ENCODE results near the gene CSNK2A1. TPM values are rescaled to one million over a fixed set of nuclear protein-coding genes. Genes with fewer than 3 reads are reported as not detected.
A peak's percentile ranks its signal among the peaks of the same experiment; 100 is the strongest.

The CSNK2A1 gene
- total and polyA plus RNA-seq, 2 donors (not counting 1 experiment from before 2014, with no cell fraction given): 28.3 to 125 TPM

DNA sequence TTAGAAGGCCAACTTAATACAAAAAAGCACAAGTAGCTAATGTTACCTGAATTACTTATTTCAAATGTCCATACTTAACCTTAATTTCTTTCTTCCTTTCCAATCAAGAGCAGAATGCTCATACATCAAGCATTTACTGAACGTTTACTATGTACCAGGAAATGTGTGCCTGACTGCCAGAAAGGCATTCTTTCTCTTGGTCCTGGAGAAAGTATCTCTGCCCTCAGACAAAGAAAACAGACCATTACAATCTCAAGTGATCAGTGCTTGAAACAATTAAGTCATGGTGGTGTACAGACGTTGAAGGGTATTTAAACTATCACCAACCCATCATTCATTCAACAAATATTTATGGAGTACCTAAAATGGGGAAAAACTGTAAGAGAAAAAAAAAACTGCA is 26.4 kb downstream of the CSNK2A1 start:
- Histone ChIP-seq H3K27me3 (replicated peaks in 1 of 4; ENCODE audit: control extremely low read depth in 1 of 4, control insufficient read depth in 3 of 4, insufficient read depth in 4 of 4, low read length in 3 of 4) (no peaks in the 10 kb centered on the region), H4K20me1 (ENCODE audit: control insufficient read depth, insufficient read depth, low read length, poor library complexity, severe bottlenecking) (peaks cover 86% of the 10 kb centered on the region)

GRCh38 chr20:516799-517198 is 26.8 kb downstream of the CSNK2A1 start:
- Mint-ChIP-seq H3K4me1 (peaks cover 51% of the 10 kb centered on the region), H3K27me3 (no peaks in the 10 kb centered on the region), H3K27ac (no peak overlapping the region), H3K9me3 (ENCODE audit: insufficient read depth) (peaks cover 5% of the 10 kb centered on the region), H3K4me3 (no peak overlapping the region)
- peaks cover 99% of the 10 kb centered on the region for H3K79me2 ChIP-seq (ENCODE audit: control insufficient read depth, insufficient read depth, low read length)
- peaks cover 11 to 23% of the 10 kb centered on the region in 2 experiments for H3K36me3 ChIP-seq (replicated peaks in 1 of 2; ENCODE audit: control extremely low read depth in 1 of 2, control insufficient read depth in 1 of 2, extremely low read depth in 1 of 2, insufficient read depth in 2 of 2, low read length in 1 of 2)
- H3K9ac ChIP-seq (ENCODE audit: low read length): no peak overlapping the region
- intact Hi-C loops (cut with micrococcal nuclease): no loop called here
- peak overlapping the region in 1 of 2 donors; percentile 19 for H3K27ac ChIP-seq (ENCODE audit: low read length in 2 of 2)
- ATAC-seq (ENCODE audit: low read depth) (no peak), DNase-seq (no peak)
- no peak overlapping the region for H2AFZ ChIP-seq (ENCODE audit: insufficient read depth, low read depth, low read length, poor library complexity, severe bottlenecking)
- peaks cover 87% of the 10 kb centered on the region for H4K20me1 ChIP-seq (ENCODE audit: control insufficient read depth, insufficient read depth, low read length, poor library complexity, severe bottlenecking)
- 100% methylated on average over 1 of the region's 2 CpGs for WGBS (ENCODE audit: insufficient coverage)
- H3K9me3 ChIP-seq (ENCODE audit: control extremely low read depth in 1 of 3, control insufficient read depth in 2 of 3, insufficient read depth in 1 of 3, low read length in 2 of 3): peaks cover 6 to 12% (median 9%) of the 10 kb centered on the region in 3 donors
- no peak overlapping the region for H3K4me2 ChIP-seq (replicated peaks; ENCODE audit: low read depth, low read length, poor library complexity, severe bottlenecking)
- TF ChIP-seq CTCF (IDR thresholded peaks at IDR 0.05) (no peak), EZH2 (IDR thresholded peaks at IDR 0.05; ENCODE audit: borderline replicate concordance, insufficient read depth, low read depth, low read length, poor library complexity, severe bottlenecking) (no peak)
- H3K4me3 ChIP-seq (ENCODE audit: control extremely low read depth in 1 of 5, extremely low read depth in 1 of 5, insufficient read depth in 1 of 5, low read depth in 2 of 5, low read length in 4 of 5): no peak overlapping the region
- CTCF ChIA-PET: no interaction called here
- peaks cover 5 to 10% of the 10 kb centered on the region in 2 donors for H3K4me1 ChIP-seq (ENCODE audit: control insufficient read depth in 2 of 2, insufficient read depth in 2 of 2, low read length in 2 of 2)
- no peaks in the 10 kb centered on the region for H3K27me3 ChIP-seq (replicated peaks in 1 of 4; ENCODE audit: control extremely low read depth in 1 of 4, control insufficient read depth in 3 of 4, insufficient read depth in 4 of 4, low read length in 3 of 4)
- POLR2A ChIA-PET: no interaction called here

More for the DNA sequence above, 26.4 kb downstream of the CSNK2A1 start:
- 40% methylated on average over 1 of the region's 2 CpGs for WGBS (ENCODE audit: insufficient coverage)
- Mint-ChIP-seq H3K27ac (no peak overlapping the region), H3K27me3 (no peaks in the 10 kb centered on the region), H3K4me3 (no peak overlapping the region), H3K4me1 (peaks cover 49% of the 10 kb centered on the region), H3K9me3 (ENCODE audit: insufficient read depth) (peaks cover 5% of the 10 kb centered on the region)
- H3K9ac ChIP-seq (ENCODE audit: low read length): no peak overlapping the region
- no peak for ATAC-seq (ENCODE audit: low read depth)
- POLR2A ChIA-PET: no interaction called here
- intact Hi-C loops (cut with micrococcal nuclease): no loop called here
- H3K79me2 ChIP-seq (ENCODE audit: control insufficient read depth, insufficient read depth, low read length): peaks cover 99% of the 10 kb centered on the region
- H3K27ac ChIP-seq (ENCODE audit: low read length in 2 of 2): peak overlapping the region in 1 of 2 donors; percentile 19
- peaks cover 15 to 27% of the 10 kb centered on the region in 2 experiments for H3K36me3 ChIP-seq (replicated peaks in 1 of 2; ENCODE audit: control extremely low read depth in 1 of 2, control insufficient read depth in 1 of 2, extremely low read depth in 1 of 2, insufficient read depth in 2 of 2, low read length in 1 of 2)
- no peak overlapping the region for H3K4me2 ChIP-seq (replicated peaks; ENCODE audit: low read depth, low read length, poor library complexity, severe bottlenecking)
- DNase-seq: no peak
- no peak for TF ChIP-seq CTCF (IDR thresholded peaks at IDR 0.05)
- TF ChIP-seq EZH2 (IDR thresholded peaks at IDR 0.05; ENCODE audit: borderline replicate concordance, insufficient read depth, low read depth, low read length, poor library complexity, severe bottlenecking): no peak
- H3K4me1 ChIP-seq (ENCODE audit: control insufficient read depth in 2 of 2, insufficient read depth in 2 of 2, low read length in 2 of 2): peaks cover 4 to 6% of the 10 kb centered on the region in 2 donors
- H2AFZ ChIP-seq (ENCODE audit: insufficient read depth, low read depth, low read length, poor library complexity, severe bottlenecking): no peak overlapping the region
- H3K9me3 ChIP-seq (ENCODE audit: control extremely low read depth in 1 of 3, control insufficient read depth in 2 of 3, insufficient read depth in 1 of 3, low read length in 2 of 3): peaks cover 7 to 12% (median 9%) of the 10 kb centered on the region in 3 donors
- no peak overlapping the region for H3K4me3 ChIP-seq (ENCODE audit: control extremely low read depth in 1 of 5, extremely low read depth in 1 of 5, insufficient read depth in 1 of 5, low read depth in 2 of 5, low read length in 4 of 5)
- CTCF ChIA-PET: no interaction called here
